CD14-positive monocyte (primary cell): Measurements from ENCODE around the gene MAP4K3. TPM values are rescaled to one million over a fixed set of nuclear protein-coding genes. Genes with fewer than 3 reads are reported as not detected.

Experiments used
- DNase-seq, 3 donors: peaks; one replicate each; pipeline ENCODE4 v3.0.0-alpha.2; 2011 to 2022
- H2AFZ ChIP-seq: 2 replicates; pipeline ENCODE4 v1.6.0; 2012; ENCODE audit warnings: mild to moderate bottlenecking, low read depth, low read length, inconsistent platforms; ENCODE audit not compliant: insufficient read depth, poor library complexity, severe bottlenecking
- H3K27ac ChIP-seq, 2 donors: 1 replicate in 1 of 2; 2 replicates in 1 of 2; pipeline ENCODE4 v1.5.1; 2012 to 2013; ENCODE audit warnings: low read length in 2 of 2, control low read depth in 1 of 2, inconsistent platforms in 1 of 2, low read depth in 1 of 2, mild to moderate bottlenecking in 1 of 2
- H3K27me3 ChIP-seq, 2 donors: one replicate each; pipeline versions ENCODE4 v1.6.0 to v1.6.1; 2011 to 2013; ENCODE audit warnings: low read length in 2 of 2; ENCODE audit not compliant: control insufficient read depth in 2 of 2, insufficient read depth in 2 of 2
- H3K36me3 ChIP-seq, 2 donors: replicated peaks in 1 of 2; 1 replicate in 1 of 2; 2 replicates in 1 of 2; pipeline versions ENCODE4 v1.5.1 to v1.6.1; 2012 to 2013; ENCODE audit warnings: low read length in 2 of 2, control low read depth in 1 of 2, inconsistent platforms in 1 of 2, mild to moderate bottlenecking in 1 of 2; ENCODE audit not compliant: insufficient read depth in 2 of 2, control insufficient read depth in 1 of 2
- H3K4me1 ChIP-seq, 2 donors: 1 replicate in 1 of 2; 2 replicates in 1 of 2; pipeline versions ENCODE4 v1.5.1 to v1.6.1; 2012 to 2013; ENCODE audit warnings: low read length in 2 of 2, control low read depth in 1 of 2, inconsistent platforms in 1 of 2, mild to moderate bottlenecking in 1 of 2, moderate library complexity in 1 of 2; ENCODE audit not compliant: insufficient read depth in 2 of 2, control insufficient read depth in 1 of 2
- H3K4me2 ChIP-seq: replicated peaks from 2 replicates; pipeline ENCODE3; 2012; ENCODE audit warnings: low read length, moderate library complexity, mild to moderate bottlenecking; ENCODE audit not compliant: poor library complexity, severe bottlenecking; ENCODE audit errors: extremely low read depth
- H3K4me3 ChIP-seq, 3 experiments: fragments of 200-600 bp in 1 of 3; sonication (generic) in 1 of 3; replicated peaks in 1 of 3; 1 replicate in 2 of 3; 2 replicates in 1 of 3; pipeline ENCODE4 v1.5.1; 2011 to 2013; ENCODE audit warnings: low read length in 3 of 3, mild to moderate bottlenecking in 3 of 3, control low read depth in 2 of 3, low read depth in 2 of 3, inconsistent platforms in 1 of 3, moderate library complexity in 1 of 3
- H3K79me2 ChIP-seq: 2 replicates; pipeline ENCODE4 v1.6.0; 2012; ENCODE audit warnings: mild to moderate bottlenecking, control low read depth, inconsistent platforms, low read length, moderate library complexity; ENCODE audit not compliant: insufficient read depth
- H3K9ac ChIP-seq: 2 replicates; pipeline ENCODE4 v1.6.0; 2017; ENCODE audit warnings: low read length, mild to moderate bottlenecking; ENCODE audit not compliant: insufficient read depth, poor library complexity, severe bottlenecking
- H3K9me3 ChIP-seq, 2 donors: replicated peaks in 1 of 2; 1 replicate in 1 of 2; 2 replicates in 1 of 2; pipeline versions ENCODE4 v1.5.1 to v1.6.1; 2012 to 2013; ENCODE audit warnings: low read length in 2 of 2, control low read depth in 1 of 2; ENCODE audit not compliant: control insufficient read depth in 1 of 2, insufficient read depth in 1 of 2
- H4K20me1 ChIP-seq: 2 replicates; pipeline ENCODE4 v1.6.0; 2012; ENCODE audit warnings: mild to moderate bottlenecking, low read length, control low read depth, moderate library complexity; ENCODE audit not compliant: insufficient read depth
- H3K27ac Mint-ChIP-seq, 7 donors: one replicate each; pipeline ENCODE4 v1.8.0; 2020; ENCODE audit warnings: mild to moderate bottlenecking in 7 of 7, mixed read lengths in 7 of 7, moderate library complexity in 6 of 7, inconsistent platforms in 2 of 7
- H3K27me3 Mint-ChIP-seq, 3 donors: one replicate each; pipeline ENCODE4 v1.8.0; 2021 to 2022; ENCODE audit warnings: low read depth in 3 of 3, mild to moderate bottlenecking in 3 of 3, mixed read lengths in 3 of 3, moderate library complexity in 3 of 3, inconsistent platforms in 1 of 3
- H3K36me3 Mint-ChIP-seq, 2 donors: one replicate each; pipeline ENCODE4 v1.8.0; 2020; ENCODE audit warnings: mixed read lengths in 2 of 2, inconsistent platforms in 1 of 2, mild to moderate bottlenecking in 1 of 2
- H3K4me1 Mint-ChIP-seq: one replicate; pipeline ENCODE4 v1.8.0; 2020; ENCODE audit warnings: mild to moderate bottlenecking, mixed read lengths
- H3K4me3 Mint-ChIP-seq, 2 donors: one replicate each; pipeline ENCODE4 v1.8.0; 2020; ENCODE audit warnings: mild to moderate bottlenecking in 2 of 2, mixed read lengths in 2 of 2, moderate library complexity in 1 of 2
- H3K9me3 Mint-ChIP-seq, 7 donors: one replicate each; pipeline ENCODE4 v1.8.0; 2020 to 2022; ENCODE audit warnings: mixed read lengths in 7 of 7, mild to moderate bottlenecking in 6 of 7, moderate library complexity in 6 of 7, inconsistent platforms in 2 of 7
- CTCF ChIP-seq: fragments of 200-600 bp; IDR thresholded peaks from one replicate; pipeline ENCODE4 v1.8.0; 2022; ENCODE audit warnings: antibody characterized with exemption, mild to moderate bottlenecking
- WGBS: methylation state at CpG from one replicate; pipeline ENCODE4 v1.1.5; 2013; ENCODE audit warnings: missing lambda C conversion rate; ENCODE audit not compliant: insufficient coverage; 5-methylcytosine and 5-hydroxymethylcytosine counted together
- intact Hi-C, 2 donors: fragments of 100-400 bp; cut with micrococcal nuclease; formaldehyde crosslinking; loops; one replicate each; pipeline versions ENCODE4 v1.15.0 to v1.15.1; 2023
- polyA plus RNA-seq, 3 donors: library from polyadenylated mRNA; depleted of rRNA in 1 of 3; unstranded in 2 of 3; stranded (reverse) in 1 of 3; fragments of 300-500 nt in 2 of 3; fragments of >200 nt in 1 of 3; fragmentation: Illumina TruSeq in 2 of 3; gene quantifications; 1 replicate in 2 of 3; 2 replicates in 1 of 3; pipeline ENCODE4 v1.2.3, GENCODE V29; 2012 to 2021

Gene MAP4K3
- polyA plus RNA-seq, 3 donors, result 1.0 to 8.0 (median 4.0) TPM

GRCh38 chr2:39266139-39266805, 170.8 kb downstream of the MAP4K3 start:
- H3K4me3 Mint-ChIP-seq, result no peak overlapping the region
- H3K79me2 ChIP-seq, result no peaks in the 10 kb centered on the region
- H3K27ac Mint-ChIP-seq, result peak overlapping the region in 4 of 7 donors; percentile 1 to 61 (median 16)
- H3K4me1 Mint-ChIP-seq, result peaks cover 8% of the 10 kb centered on the region
- 100% methylated on average over 1 of the region's 3 CpGs for WGBS
- no peak overlapping the region for H3K4me3 ChIP-seq
- H3K4me1 ChIP-seq, result no peaks in the 10 kb centered on the region
- no peak for DNase-seq
- H3K4me2 ChIP-seq, result no peak overlapping the region
- no peaks in the 10 kb centered on the region for H3K9me3 ChIP-seq
- no peak for TF ChIP-seq CTCF
- intact Hi-C loops, result no loop called here
- H3K9me3 Mint-ChIP-seq, result peaks cover 0 to 3% (median 0%) of the 10 kb centered on the region in 7 donors
- no peaks in the 10 kb centered on the region for H4K20me1 ChIP-seq
- H3K27me3 Mint-ChIP-seq, result peaks cover 0 to 1% (median 0%) of the 10 kb centered on the region in 3 donors
- peaks cover 24 to 28% of the 10 kb centered on the region in 2 donors for H3K36me3 Mint-ChIP-seq
- no peaks in the 10 kb centered on the region for H3K27me3 ChIP-seq
- H3K36me3 ChIP-seq, result peaks cover 8 to 44% of the 10 kb centered on the region in 2 donors
- H2AFZ ChIP-seq, result no peak overlapping the region
- H3K27ac ChIP-seq, result no peak overlapping the region
- no peak overlapping the region for H3K9ac ChIP-seq

- intact Hi-C loops, result no loop called here
- H3K27ac ChIP-seq, result no peak overlapping the region
- TF ChIP-seq CTCF, result no peak
- Mint-ChIP-seq H3K9me3 (peaks cover 0 to 3% (median 0%) of the 10 kb centered on the region in 7 donors), H3K4me3 (no peak overlapping the region), H3K27me3 (peaks cover 0 to 1% (median 0%) of the 10 kb centered on the region in 3 donors), H3K4me1 (peaks cover 8% of the 10 kb centered on the region), H3K27ac (peak overlapping the region in 1 of 7 donors; percentile 6), H3K36me3 (peaks cover 28 to 30% of the 10 kb centered on the region in 2 donors)
- H3K4me2 ChIP-seq, result no peak overlapping the region
- H3K27me3 ChIP-seq, result no peaks in the 10 kb centered on the region
- no peak overlapping the region for H3K9ac ChIP-seq
- no peaks in the 10 kb centered on the region for H3K9me3 ChIP-seq
- H3K36me3 ChIP-seq, result peaks cover 12 to 47% of the 10 kb centered on the region in 2 donors
- H3K4me1 ChIP-seq, result no peaks in the 10 kb centered on the region
- no peaks in the 10 kb centered on the region for H4K20me1 ChIP-seq
- no peak overlapping the region for H3K4me3 ChIP-seq
- no CpG with 5 or more reads among the region's 2 CpGs for WGBS
- H2AFZ ChIP-seq, result no peak overlapping the region
- no peak for DNase-seq
- H3K79me2 ChIP-seq, result no peaks in the 10 kb centered on the region
These were observed 171.8 kb downstream of the MAP4K3 start for GRCh38 chr2:39265315-39265714.
